Prostate gland (tissue), 2 donors: ENCODE data around the gene OGFOD1.

Experiments used
- POLR2A ChIP-seq: fragments of 450-650 bp; IDR thresholded peaks from one replicate; pipeline ENCODE4 v1.6.1; 2016; ENCODE audit warnings: antibody characterized with exemption, mild to moderate bottlenecking
- TF ChIP-seq, protein P1 (sequence below), 4 experiments: fragments of 200-600 bp in 2 of 4; fragments of 450-650 bp in 2 of 4; sonication (generic) in 2 of 4; IDR thresholded peaks; 1 replicate in 3 of 4; 2 replicates in 1 of 4; pipeline ENCODE4 v1.5.1; 2016 to 2019; ENCODE audit warnings: antibody characterized with exemption in 4 of 4, mild to moderate bottlenecking in 2 of 4, moderate library complexity in 2 of 4

DNA sequence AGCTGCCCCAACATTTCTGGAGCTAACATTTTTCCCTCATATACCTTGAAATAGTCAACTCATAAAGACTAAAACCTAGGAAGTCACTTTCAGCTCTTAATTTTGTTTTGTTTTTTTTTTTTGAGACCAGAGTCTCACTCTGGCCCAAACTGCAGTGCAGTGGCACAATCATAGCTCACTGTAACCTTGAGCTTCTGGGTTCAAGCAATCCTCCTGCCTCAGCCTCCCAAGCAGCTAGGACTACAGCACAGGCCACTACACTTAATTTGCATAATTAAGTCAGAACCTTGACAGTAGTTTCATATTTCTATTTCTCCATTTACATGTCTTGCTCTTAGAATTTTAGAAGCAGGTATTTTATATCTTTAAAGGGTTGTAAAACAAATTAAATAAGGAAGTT, 30.7 kb upstream of the OGFOD1 start:
- no peak for TF ChIP-seq POLR2A
- TF ChIP-seq, protein P1, sequence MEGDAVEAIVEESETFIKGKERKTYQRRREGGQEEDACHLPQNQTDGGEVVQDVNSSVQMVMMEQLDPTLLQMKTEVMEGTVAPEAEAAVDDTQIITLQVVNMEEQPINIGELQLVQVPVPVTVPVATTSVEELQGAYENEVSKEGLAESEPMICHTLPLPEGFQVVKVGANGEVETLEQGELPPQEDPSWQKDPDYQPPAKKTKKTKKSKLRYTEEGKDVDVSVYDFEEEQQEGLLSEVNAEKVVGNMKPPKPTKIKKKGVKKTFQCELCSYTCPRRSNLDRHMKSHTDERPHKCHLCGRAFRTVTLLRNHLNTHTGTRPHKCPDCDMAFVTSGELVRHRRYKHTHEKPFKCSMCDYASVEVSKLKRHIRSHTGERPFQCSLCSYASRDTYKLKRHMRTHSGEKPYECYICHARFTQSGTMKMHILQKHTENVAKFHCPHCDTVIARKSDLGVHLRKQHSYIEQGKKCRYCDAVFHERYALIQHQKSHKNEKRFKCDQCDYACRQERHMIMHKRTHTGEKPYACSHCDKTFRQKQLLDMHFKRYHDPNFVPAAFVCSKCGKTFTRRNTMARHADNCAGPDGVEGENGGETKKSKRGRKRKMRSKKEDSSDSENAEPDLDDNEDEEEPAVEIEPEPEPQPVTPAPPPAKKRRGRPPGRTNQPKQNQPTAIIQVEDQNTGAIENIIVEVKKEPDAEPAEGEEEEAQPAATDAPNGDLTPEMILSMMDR (IDR thresholded peaks at IDR 0.05), result no peak
